WTC11 (cell line): Measurements from ENCODE around the gene CRACDL.

Experiments used
- CTCF ChIP-seq: fragments of 200-600 bp; IDR thresholded peaks from 2 replicates; pipeline ENCODE4 v1.8.0; 2022; ENCODE audit warnings: antibody characterized with exemption
- GTF2I ChIP-seq: fragments of 250-450 bp; sonication (Bioruptor Pico); conservative IDR thresholded peaks from 2 replicates; pipeline ENCODE4 v1.4.0; 2021; ENCODE audit warnings: mild to moderate bottlenecking
- IRF1 ChIP-seq: sonication (generic); formaldehyde crosslinking; IDR thresholded peaks from 2 replicates; pipeline ENCODE4 v1.8.0; 2023; ENCODE audit warnings: missing genetic modification reagents
- IRF2 ChIP-seq: sonication (generic); formaldehyde crosslinking; IDR thresholded peaks from 2 replicates; pipeline ENCODE4 v1.8.0; 2022; ENCODE audit warnings: low read depth, missing genetic modification reagents, borderline replicate concordance
- MAX ChIP-seq: sonication (generic); formaldehyde crosslinking; IDR thresholded peaks from 2 replicates; pipeline ENCODE4 v1.8.0; 2022; ENCODE audit warnings: mild to moderate bottlenecking, missing genetic modification reagents
- RORB ChIP-seq: fragments of 250-450 bp; sonication (Bioruptor Pico); IDR thresholded peaks from 2 replicates; pipeline ENCODE4 v1.9.0; 2021; ENCODE audit warnings: mild to moderate bottlenecking
- TCF7 ChIP-seq: sonication (generic); formaldehyde crosslinking; IDR thresholded peaks from 2 replicates; pipeline ENCODE4 v1.8.0; 2022; ENCODE audit warnings: mild to moderate bottlenecking, low read depth, missing genetic modification reagents, moderate library complexity
- TF ChIP-seq, protein P1 (sequence below): sonication (generic); formaldehyde crosslinking; IDR thresholded peaks from 2 replicates; pipeline ENCODE4 v1.8.1; 2023; ENCODE audit warnings: mild to moderate bottlenecking, missing genetic modification reagents
- TF ChIP-seq, protein P2 (sequence below): sonication (generic); formaldehyde crosslinking; IDR thresholded peaks from 2 replicates; pipeline ENCODE4 v1.8.1; 2022; ENCODE audit warnings: mild to moderate bottlenecking, missing genetic modification reagents, moderate library complexity, borderline replicate concordance

GRCh38 chr2:98809878-98810587 lies 126.0 kb downstream of the CRACDL start:
- TF ChIP-seq CTCF (no peak), TCF7 (no peak), IRF2 (no peak), GTF2I (CRISPR knock-in tag) (no peak), RORB (CRISPR knock-in tag) (no peak), IRF1 (no peak), MAX (CRISPR knock-in tag) (no peak)
- TF ChIP-seq, protein P1, sequence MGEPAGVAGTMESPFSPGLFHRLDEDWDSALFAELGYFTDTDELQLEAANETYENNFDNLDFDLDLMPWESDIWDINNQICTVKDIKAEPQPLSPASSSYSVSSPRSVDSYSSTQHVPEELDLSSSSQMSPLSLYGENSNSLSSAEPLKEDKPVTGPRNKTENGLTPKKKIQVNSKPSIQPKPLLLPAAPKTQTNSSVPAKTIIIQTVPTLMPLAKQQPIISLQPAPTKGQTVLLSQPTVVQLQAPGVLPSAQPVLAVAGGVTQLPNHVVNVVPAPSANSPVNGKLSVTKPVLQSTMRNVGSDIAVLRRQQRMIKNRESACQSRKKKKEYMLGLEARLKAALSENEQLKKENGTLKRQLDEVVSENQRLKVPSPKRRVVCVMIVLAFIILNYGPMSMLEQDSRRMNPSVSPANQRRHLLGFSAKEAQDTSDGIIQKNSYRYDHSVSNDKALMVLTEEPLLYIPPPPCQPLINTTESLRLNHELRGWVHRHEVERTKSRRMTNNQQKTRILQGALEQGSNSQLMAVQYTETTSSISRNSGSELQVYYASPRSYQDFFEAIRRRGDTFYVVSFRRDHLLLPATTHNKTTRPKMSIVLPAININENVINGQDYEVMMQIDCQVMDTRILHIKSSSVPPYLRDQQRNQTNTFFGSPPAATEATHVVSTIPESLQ (CRISPR knock-in tag) = no peak
- TF ChIP-seq, protein P2, sequence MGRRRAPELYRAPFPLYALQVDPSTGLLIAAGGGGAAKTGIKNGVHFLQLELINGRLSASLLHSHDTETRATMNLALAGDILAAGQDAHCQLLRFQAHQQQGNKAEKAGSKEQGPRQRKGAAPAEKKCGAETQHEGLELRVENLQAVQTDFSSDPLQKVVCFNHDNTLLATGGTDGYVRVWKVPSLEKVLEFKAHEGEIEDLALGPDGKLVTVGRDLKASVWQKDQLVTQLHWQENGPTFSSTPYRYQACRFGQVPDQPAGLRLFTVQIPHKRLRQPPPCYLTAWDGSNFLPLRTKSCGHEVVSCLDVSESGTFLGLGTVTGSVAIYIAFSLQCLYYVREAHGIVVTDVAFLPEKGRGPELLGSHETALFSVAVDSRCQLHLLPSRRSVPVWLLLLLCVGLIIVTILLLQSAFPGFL = no peak
